HG03521 (cell line): ENCODE results near the gene ARHGDIG.
"Not testable (repeated sequence)": the region's sequence is repeated elsewhere in the genome, so short reads cannot be mapped to it uniquely, and the experiment has no call there.

Experiments used
- ATAC-seq: cut with Tn5 transposase; IDR thresholded peaks from one replicate; pipeline ENCODE4 v1.9.1; 2021; ENCODE audit warnings: mild to moderate bottlenecking, moderate library complexity; ENCODE audit not compliant: unreplicated experiment

The ARHGDIG gene

DNA sequence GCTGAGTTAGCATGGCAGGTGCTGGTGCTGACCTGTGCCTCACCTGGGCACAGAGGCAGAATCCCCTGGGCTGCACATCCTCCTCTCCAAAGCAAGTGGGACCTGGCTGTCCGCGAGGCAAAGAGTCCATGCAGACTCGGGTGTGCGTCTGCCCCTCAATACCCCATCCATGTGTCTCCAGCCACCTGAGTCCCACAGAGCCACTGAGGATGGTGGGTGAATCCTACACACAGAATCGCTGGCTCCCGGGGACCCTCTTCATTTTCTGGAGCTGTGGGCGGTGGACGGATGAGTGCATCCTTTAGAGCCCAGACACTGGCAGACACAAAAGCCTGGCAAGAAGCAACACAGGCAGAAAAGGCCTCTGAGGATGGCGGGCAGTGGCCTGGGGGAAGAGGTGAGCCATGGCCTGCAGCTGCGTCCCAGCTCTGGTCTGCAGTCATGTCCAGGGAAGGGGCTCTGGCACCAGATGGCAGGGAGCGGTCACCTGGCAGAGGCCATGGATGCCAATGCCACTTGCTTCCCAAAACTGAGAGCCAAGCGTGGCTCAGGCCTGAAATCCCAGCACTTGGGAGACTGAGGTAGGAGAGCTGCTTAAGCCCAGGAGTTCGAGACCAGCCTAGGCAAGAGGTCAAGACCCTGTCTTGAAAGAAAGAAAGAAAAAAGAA is 42.2 kb downstream of the ARHGDIG start:
- no peak for ATAC-seq

DNA sequence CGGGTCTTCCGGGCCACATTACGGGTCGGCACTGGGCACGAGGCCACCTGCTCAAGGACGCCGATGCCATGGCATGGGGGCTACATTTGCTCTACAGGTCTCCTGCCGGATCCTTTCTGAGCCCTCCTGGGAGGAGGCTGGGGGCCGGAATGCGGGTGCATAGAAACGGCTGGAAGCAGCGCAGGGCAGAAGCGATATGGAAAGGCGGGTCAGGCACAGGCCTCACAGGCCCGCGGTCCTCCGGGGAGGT is 43.7 kb downstream of the ARHGDIG start:
- no peak for ATAC-seq

DNA sequence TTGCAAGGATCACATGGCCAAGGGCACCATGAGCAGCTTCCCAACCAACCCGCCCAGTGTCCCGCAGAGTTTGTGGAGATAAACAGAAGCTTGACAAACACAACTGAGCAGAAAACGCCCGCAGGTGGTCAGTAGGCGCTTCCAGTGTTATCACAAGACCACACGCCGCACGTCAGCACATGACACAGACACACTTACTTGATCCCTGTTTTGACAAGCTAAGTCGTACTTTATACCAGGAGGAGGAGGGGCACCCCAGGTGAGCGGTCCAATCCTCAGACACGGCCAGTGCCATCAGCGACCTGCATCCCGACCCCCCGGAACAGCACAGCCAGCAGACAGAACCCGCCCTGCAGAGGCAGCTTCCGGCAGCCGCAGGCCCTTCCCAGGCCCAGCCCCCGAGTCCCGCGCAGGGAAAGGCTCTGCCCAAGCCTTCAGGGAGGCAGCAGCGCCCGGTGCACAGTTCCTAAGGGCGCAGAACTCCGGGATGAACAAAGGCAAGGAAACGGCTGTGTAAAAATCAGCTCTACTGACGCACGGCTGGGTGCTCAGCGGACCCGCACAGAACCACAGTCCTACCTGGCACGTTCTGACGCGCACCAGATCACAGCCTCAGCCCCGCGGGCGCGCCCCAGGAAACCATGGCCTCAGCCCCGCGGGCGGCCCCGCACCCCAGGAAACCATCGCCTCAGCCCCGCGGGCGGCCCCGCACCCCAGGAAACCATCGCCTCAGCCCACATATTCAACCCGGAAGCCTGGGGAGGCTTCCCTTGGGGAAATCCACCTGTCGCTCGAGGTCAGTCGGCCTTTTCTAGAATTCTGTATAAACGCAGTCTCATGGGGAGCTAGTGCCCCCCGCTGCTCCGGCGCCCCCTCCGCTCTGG is 44.3 kb downstream of the ARHGDIG start:
- ATAC-seq: no peak

DNA sequence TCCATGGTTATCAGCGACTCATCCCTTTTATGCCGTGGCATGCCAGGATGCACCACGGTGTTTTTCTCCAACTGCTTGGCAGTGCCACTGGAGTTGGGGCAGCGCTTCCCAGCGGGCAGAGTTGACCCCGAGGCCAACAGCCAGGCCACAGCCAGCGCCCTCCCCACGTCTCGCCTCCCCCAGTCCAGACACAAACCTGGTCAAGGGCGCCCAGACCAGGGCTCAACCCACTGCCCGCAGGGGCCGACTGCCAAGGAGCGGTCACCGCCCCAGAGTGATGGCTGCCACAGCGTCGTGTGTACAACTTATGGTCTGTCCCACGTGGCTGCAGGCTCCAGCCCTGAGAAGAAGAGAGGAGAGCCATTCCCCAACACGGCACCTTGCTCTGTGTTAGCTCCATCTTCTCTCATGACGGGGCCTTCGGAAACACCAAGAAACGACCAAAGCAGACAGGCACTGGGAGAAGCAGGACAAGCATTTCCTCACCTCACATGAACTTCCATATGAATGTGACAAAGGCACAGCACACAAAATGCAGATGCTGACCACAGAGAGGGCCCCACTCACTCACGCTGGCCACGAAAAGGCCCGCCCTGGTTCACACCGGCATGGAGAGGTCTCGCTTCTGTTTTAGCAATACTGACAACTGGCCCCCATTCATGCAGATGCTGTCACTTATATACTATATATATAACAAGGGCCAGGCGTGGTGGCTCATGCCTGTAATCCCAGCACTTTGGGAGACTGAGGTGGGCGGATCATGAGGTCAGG is 45.2 kb downstream of the ARHGDIG start:
- ATAC-seq: no peak

DNA sequence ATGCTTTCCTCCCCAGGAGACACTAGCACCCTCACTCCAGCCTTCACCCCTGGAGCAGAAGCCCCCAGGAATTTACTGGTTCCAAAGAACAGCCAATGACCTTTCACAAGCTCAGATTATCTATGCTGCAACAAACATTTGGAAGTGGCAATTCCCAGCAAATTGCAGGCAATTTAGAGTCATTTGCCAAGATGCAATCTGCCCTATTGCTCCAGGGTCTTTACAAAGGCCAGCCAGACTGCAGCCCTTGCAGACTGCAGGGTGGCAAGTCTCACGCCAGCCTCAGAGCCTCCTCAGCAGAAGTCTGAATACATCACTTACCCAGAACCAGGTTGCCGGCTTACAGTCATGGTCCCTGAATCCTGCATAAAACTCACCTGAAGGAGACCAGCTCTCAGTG is 50.4 kb downstream of the ARHGDIG start:
- no peak for ATAC-seq

DNA sequence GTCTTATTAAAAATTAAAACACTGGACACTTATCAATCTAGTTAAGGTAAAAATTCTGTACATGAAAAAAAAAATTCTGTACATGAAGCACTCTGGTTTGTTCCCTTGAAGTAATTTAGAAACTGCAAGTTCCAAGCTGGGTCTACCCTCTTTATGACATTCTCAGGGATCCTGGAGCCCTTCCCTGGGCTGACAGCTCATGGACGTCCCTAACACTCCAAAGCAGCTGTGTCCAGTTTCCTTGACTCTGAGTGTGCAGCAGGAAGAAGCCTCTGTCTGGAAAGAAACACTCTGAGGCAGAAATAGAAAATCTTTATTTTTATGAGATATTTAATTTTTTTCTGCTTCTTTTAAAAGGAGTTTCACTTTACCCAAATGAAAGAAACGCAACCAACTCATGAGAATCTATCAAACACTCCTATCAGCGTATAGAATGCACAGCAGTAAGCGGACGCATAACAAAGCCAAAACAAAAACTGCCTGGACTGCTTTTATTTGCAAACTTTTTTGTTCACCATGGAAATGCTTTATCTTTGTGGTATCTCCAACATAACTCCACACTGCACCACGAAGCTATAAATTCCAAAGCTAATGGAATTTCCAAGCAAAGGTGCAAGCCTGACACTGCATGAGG is 50.9 kb downstream of the ARHGDIG start:
- ATAC-seq: not testable (repeated sequence)
